ENCODE measurements around the gene DKK3. TPM values are rescaled to one million over a fixed set of nuclear protein-coding genes. Genes with fewer than 3 reads are reported as not detected.

DKK3 gene
- total RNA-seq, 6 experiments from 2014 or later, result 3.0 to 16.9 (median 5.5) TPM

- Histone ChIP-seq H3K36me3 (no peaks in the 10 kb centered on the region), H3K27ac (peak overlapping the region in 1 of 3 donors; percentile 74), H3K27me3 (no peaks in the 10 kb centered on the region), H3K4me1 (peaks cover 0 to 30% (median 7%) of the 10 kb centered on the region in 4 donors), H3K4me3 (no peak overlapping the region), H3K9me3 (no peaks in the 10 kb centered on the region)
- intact Hi-C loops (cut with DNase I), result no loop called here
- 93% methylated on average over 3 of the region's 5 CpGs for WGBS (ENCODE audit: insufficient coverage, low coverage, low lambda C conversion rate, missing lambda C conversion rate)
- ATAC-seq, result no peak
- no peak for DNase-seq
- TF ChIP-seq POLR2A (IDR thresholded peaks at IDR 0.05), result no peak
- TF ChIP-seq, protein P1, sequence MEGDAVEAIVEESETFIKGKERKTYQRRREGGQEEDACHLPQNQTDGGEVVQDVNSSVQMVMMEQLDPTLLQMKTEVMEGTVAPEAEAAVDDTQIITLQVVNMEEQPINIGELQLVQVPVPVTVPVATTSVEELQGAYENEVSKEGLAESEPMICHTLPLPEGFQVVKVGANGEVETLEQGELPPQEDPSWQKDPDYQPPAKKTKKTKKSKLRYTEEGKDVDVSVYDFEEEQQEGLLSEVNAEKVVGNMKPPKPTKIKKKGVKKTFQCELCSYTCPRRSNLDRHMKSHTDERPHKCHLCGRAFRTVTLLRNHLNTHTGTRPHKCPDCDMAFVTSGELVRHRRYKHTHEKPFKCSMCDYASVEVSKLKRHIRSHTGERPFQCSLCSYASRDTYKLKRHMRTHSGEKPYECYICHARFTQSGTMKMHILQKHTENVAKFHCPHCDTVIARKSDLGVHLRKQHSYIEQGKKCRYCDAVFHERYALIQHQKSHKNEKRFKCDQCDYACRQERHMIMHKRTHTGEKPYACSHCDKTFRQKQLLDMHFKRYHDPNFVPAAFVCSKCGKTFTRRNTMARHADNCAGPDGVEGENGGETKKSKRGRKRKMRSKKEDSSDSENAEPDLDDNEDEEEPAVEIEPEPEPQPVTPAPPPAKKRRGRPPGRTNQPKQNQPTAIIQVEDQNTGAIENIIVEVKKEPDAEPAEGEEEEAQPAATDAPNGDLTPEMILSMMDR (IDR thresholded peaks at IDR 0.05), result no peak
Observed at GRCh38 chr11:11964774-11965150, 43.7 kb downstream of the DKK3 start.

DNA sequence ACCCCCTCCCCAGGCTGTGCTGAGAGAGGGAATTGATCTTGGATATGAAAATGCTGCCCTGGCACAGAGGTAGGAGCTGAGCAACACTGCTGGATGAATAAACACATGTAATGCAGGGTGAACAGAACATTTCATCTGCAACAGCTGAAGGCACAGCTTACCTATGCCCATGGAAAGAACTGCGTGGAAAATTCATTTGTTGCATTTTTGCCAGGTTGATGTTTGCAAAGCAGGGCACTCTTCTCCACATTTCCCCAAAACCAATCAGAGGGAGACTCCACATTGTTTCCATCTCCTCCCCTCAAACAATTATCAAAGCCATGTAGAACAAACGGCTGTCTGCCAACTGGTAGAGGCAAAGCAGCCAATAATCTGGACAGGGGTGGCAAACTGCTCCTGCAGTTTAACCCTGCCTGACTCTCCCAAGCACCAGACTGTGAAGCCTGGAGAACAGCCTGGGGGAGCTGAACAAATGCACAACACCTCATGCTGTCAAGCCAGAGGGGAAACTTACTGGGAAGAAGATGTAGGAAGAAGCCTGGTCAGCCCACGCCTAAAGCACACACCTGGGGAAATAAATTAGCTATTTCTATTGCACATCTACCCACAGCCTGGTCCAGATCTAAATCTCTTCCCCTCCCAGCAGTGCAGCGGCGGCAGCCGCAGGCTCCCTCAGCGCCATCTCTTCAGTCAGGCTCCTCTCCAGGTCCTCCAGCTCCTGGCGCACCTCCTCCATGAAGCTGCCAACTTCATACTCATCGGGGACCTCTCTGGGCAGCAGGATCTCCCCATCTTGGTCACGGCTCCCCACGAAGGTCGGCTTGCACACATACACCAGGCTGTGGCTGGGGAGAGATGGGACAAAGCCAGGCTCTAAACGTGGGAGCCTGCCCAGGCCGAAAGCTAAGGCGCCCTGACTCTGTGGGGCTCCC is 44.3 kb downstream of the DKK3 start:
- intact Hi-C loops (cut with DNase I), result no loop called here
- H3K27me3 ChIP-seq, result no peaks in the 10 kb centered on the region
- no peaks in the 10 kb centered on the region for H3K36me3 ChIP-seq
- H3K4me1 ChIP-seq, result peaks cover 0 to 30% (median 7%) of the 10 kb centered on the region in 4 donors
- DNase-seq (peak in 1 of 3 donors; percentile 85), ATAC-seq (peak; percentile 45 to 71 (median 68))
- no peak overlapping the region for H3K4me3 ChIP-seq
- WGBS (ENCODE audit: insufficient coverage, low coverage, low lambda C conversion rate, missing lambda C conversion rate), result 46% methylated on average over 5 of the region's 15 CpGs
- H3K27ac ChIP-seq, result peak overlapping the region in 2 of 3 donors; percentile 9 to 74
- TF ChIP-seq POLR2A (IDR thresholded peaks at IDR 0.05), result no peak
- TF ChIP-seq, protein P1 (IDR thresholded peaks at IDR 0.05), result no peak
- no peaks in the 10 kb centered on the region for H3K9me3 ChIP-seq

GRCh38 chr11:11963067-11963466 is 45.4 kb downstream of the DKK3 start:
- no peak for TF ChIP-seq POLR2A (IDR thresholded peaks at IDR 0.05)
- TF ChIP-seq, protein P1 (IDR thresholded peaks at IDR 0.05), result no peak
- intact Hi-C loops (cut with DNase I), result no loop called here
- Histone ChIP-seq H3K27me3 (no peaks in the 10 kb centered on the region), H3K4me1 (peaks cover 0 to 27% (median 7%) of the 10 kb centered on the region in 4 donors), H3K9me3 (no peaks in the 10 kb centered on the region), H3K4me3 (no peak overlapping the region), H3K27ac (peak overlapping the region in 1 of 3 donors; percentile 74), H3K36me3 (no peaks in the 10 kb centered on the region)
- DNase-seq (no peak), ATAC-seq (no peak)
- 89% methylated on average over 7 of the region's 7 CpGs for WGBS (ENCODE audit: insufficient coverage, low coverage, low lambda C conversion rate, missing lambda C conversion rate)

- DNase-seq, result no peak
- peaks cover 0 to 15% (median 7%) of the 10 kb centered on the region in 4 donors for H3K4me1 ChIP-seq
- H3K4me3 ChIP-seq, result no peak overlapping the region
- ATAC-seq, result peak in 1 of 4 donors; percentile 6
- no peaks in the 10 kb centered on the region for H3K27me3 ChIP-seq
- 100% methylated on average over 2 of the region's 3 CpGs for WGBS (ENCODE audit: insufficient coverage, low coverage, low lambda C conversion rate, missing lambda C conversion rate)
- H3K36me3 ChIP-seq, result peaks cover 0 to 9% (median 4%) of the 10 kb centered on the region in 4 donors
- intact Hi-C loops (cut with DNase I), result no loop called here
- no peak overlapping the region for H3K27ac ChIP-seq
- TF ChIP-seq, protein P1 (IDR thresholded peaks at IDR 0.05), result no peak
- TF ChIP-seq POLR2A (IDR thresholded peaks at IDR 0.05), result no peak
- H3K9me3 ChIP-seq, result no peaks in the 10 kb centered on the region
Observed at GRCh38 chr11:11961399-11962028, 46.9 kb downstream of the DKK3 start.

Data from right lobe of liver (tissue), 6 donors.